Measurements from ENCODE around the gene CPA4.

DNA sequence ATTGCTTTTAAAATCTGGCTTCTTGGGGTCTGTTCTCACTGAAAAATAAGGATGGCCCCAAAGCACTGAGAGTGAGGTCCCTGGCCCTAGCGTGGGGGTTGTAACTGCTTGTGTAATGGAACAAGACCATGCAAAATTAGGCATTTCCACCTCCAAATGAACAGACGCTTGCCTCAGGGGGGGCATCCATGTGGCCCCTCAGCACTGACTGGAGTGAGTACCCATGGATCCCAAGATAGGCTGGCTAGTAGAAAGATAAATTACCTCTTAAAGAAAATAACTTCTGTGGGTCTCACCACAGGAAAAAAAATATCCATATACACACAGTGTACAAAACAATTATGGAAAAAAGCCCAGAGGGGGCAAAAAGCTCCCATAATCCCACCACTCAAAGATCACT, 72.1 kb downstream of the CPA4 start:
- TF ChIP-seq EZH2 (IDR thresholded peaks at IDR 0.05; ENCODE audit: insufficient read depth, poor library complexity, severe bottlenecking) (no peak), EZH2phosphoT487 (IDR thresholded peaks at IDR 0.05; ENCODE audit: insufficient read depth, low read depth) (no peak)
